GM23338 (cell line): ENCODE measurements around the gene ISY1. TPM values are rescaled to one million over a fixed set of nuclear protein-coding genes. Genes with fewer than 3 reads are reported as not detected.
A peak's percentile ranks its signal among the peaks of the same experiment; 100 is the strongest.

Experiments
- ATAC-seq: fragments of 200-7000 bp; cut with Tn5 transposase; 3 replicates; pipeline ENCODE4 v1.9.1; 2020
- DNase-seq: peaks from one replicate; pipeline ENCODE4 v3.0.0-alpha.2; 2015; ENCODE audit warnings: low spot score
- H2AFZ ChIP-seq: fragments of 200-600 bp; sonication (generic); 2 replicates; pipeline ENCODE4 v1.8.0; 2016; ENCODE audit warnings: antibody characterized with exemption, mild to moderate bottlenecking, moderate library complexity
- H3F3A ChIP-seq: fragments of 200-600 bp; sonication (generic); replicated peaks from 2 replicates; pipeline ENCODE4 v1.8.0; 2017; ENCODE audit warnings: antibody characterized with exemption, mixed run types, low read depth
- H3K27ac ChIP-seq: fragments of 200-600 bp; sonication (generic); 2 replicates; pipeline ENCODE4 v1.6.1; 2016; ENCODE audit warnings: low read depth
- H3K27me3 ChIP-seq: fragments of 200-600 bp; sonication (generic); 2 replicates; pipeline ENCODE4 v1.8.0; 2016; ENCODE audit warnings: mild to moderate bottlenecking, mixed run types, moderate library complexity; ENCODE audit not compliant: insufficient read depth
- H3K36me3 ChIP-seq: fragments of 200-600 bp; sonication (generic); 2 replicates; pipeline ENCODE4 v1.8.0; 2016; ENCODE audit warnings: mild to moderate bottlenecking; ENCODE audit not compliant: insufficient read depth
- H3K4me1 ChIP-seq: fragments of 200-600 bp; sonication (generic); 2 replicates; pipeline ENCODE4 v1.8.0; 2016; ENCODE audit warnings: mild to moderate bottlenecking, moderate library complexity; ENCODE audit not compliant: insufficient read depth
- H3K4me2 ChIP-seq: fragments of 200-600 bp; sonication (generic); 2 replicates; pipeline ENCODE4 v1.7.1; 2017; ENCODE audit warnings: mixed run types
- H3K4me3 ChIP-seq: fragments of 200-600 bp; sonication (generic); 2 replicates; pipeline ENCODE4 v1.6.1; 2016; ENCODE audit warnings: mixed run types
- H3K79me2 ChIP-seq: fragments of 200-600 bp; sonication (generic); replicated peaks from 2 replicates; pipeline ENCODE4 v1.8.0; 2017; ENCODE audit warnings: mild to moderate bottlenecking; ENCODE audit not compliant: insufficient read depth
- H3K9me2 ChIP-seq: fragments of 200-600 bp; sonication (generic); 2 replicates; pipeline ENCODE4 v1.8.0; 2017; ENCODE audit not compliant: insufficient read depth
- H4K20me1 ChIP-seq: fragments of 200-600 bp; sonication (generic); replicated peaks from 2 replicates; pipeline ENCODE4 v1.8.0; 2017; ENCODE audit warnings: mild to moderate bottlenecking; ENCODE audit not compliant: insufficient read depth
- H3K27ac Mint-ChIP-seq: 2 replicates; pipeline ENCODE4 v1.8.0; 2020; ENCODE audit warnings: inconsistent platforms, mild to moderate bottlenecking, moderate library complexity, mixed read lengths
- H3K27me3 Mint-ChIP-seq: 3 replicates; pipeline ENCODE4 v1.8.0; 2022; ENCODE audit warnings: low read depth, mild to moderate bottlenecking, moderate library complexity, mixed read lengths, inconsistent platforms; ENCODE audit not compliant: insufficient read depth, poor library complexity
- H3K36me3 Mint-ChIP-seq: 3 replicates; pipeline ENCODE4 v1.8.0; 2021; ENCODE audit warnings: low read depth, mild to moderate bottlenecking, inconsistent platforms, moderate library complexity, mixed read lengths
- H3K4me1 Mint-ChIP-seq: 3 replicates; pipeline ENCODE4 v1.8.0; 2020; ENCODE audit warnings: mild to moderate bottlenecking, inconsistent platforms, mixed read lengths
- H3K4me3 Mint-ChIP-seq: 3 replicates; pipeline ENCODE4 v1.8.0; 2021; ENCODE audit warnings: moderate library complexity, mild to moderate bottlenecking, inconsistent platforms, mixed read lengths
- H3K9me3 Mint-ChIP-seq: 3 replicates; pipeline ENCODE4 v1.8.0; 2020; ENCODE audit warnings: moderate library complexity, mild to moderate bottlenecking, inconsistent platforms, mixed read lengths
- CREB1 ChIP-seq: fragments of 250-450 bp; sonication (Bioruptor Pico); IDR thresholded peaks from 2 replicates; pipeline ENCODE4 v1.5.0; 2020; ENCODE audit warnings: low read depth, mild to moderate bottlenecking, moderate library complexity
- EZH2 ChIP-seq: fragments of 200-600 bp; sonication (generic); IDR thresholded peaks from one replicate; pipeline ENCODE4 v1.8.0; 2017; ENCODE audit warnings: antibody characterized with exemption, mild to moderate bottlenecking, low read depth; ENCODE audit not compliant: unreplicated experiment
- EZH2phosphoT487 ChIP-seq: fragments of 200-600 bp; sonication (generic); IDR thresholded peaks from one replicate; pipeline ENCODE4 v1.8.1; 2018; ENCODE audit warnings: antibody characterized with exemption; ENCODE audit not compliant: unreplicated experiment
- JUNB ChIP-seq: IDR thresholded peaks from one replicate; pipeline ENCODE4 v1.6.1; 2016; ENCODE audit warnings: antibody characterized with exemption; ENCODE audit not compliant: unreplicated experiment
- POLR2AphosphoS5 ChIP-seq: IDR thresholded peaks from 2 replicates; pipeline ENCODE4 v1.6.1; 2016; ENCODE audit warnings: antibody characterized with exemption, low read depth
- STAT1 ChIP-seq: IDR thresholded peaks from one replicate; pipeline ENCODE4 v1.6.1; 2016; ENCODE audit warnings: antibody characterized with exemption; ENCODE audit not compliant: unreplicated experiment
- ZNF114 ChIP-seq: fragments of 250-450 bp; sonication (Bioruptor Pico); IDR thresholded peaks from 2 replicates; pipeline ENCODE4 v1.5.0; 2020; ENCODE audit warnings: mild to moderate bottlenecking, moderate library complexity
- polyA plus RNA-seq: library from polyadenylated mRNA; unstranded; fragments of >200 nt; fragmentation: Nextera tagmentation; extraction: Ambion mirVana; gene quantifications from 2 replicates; pipeline ENCODE4 v1.2.1, GENCODE V29; 2016
- total RNA-seq: library from RNA; depleted of rRNA; stranded (reverse); fragments of >200 nt; shearing (Covaris generic); gene quantifications from 2 replicates; pipeline ENCODE4 v1.2.3, GENCODE V29; 2014
- TF ChIP-seq, protein P1 (sequence below), 2 experiments: fragments of 200-600 bp in 1 of 2; sonication (generic) in 1 of 2; conservative IDR thresholded peaks; 2 replicates each; pipeline versions ENCODE4 v1.5.1 to v1.6.1; 2016 to 2017; ENCODE audit warnings: antibody characterized with exemption in 2 of 2, low read depth in 2 of 2, mild to moderate bottlenecking in 2 of 2, moderate library complexity in 1 of 2
- TF ChIP-seq, protein P2 (sequence below): fragments of 250-450 bp; sonication (Bioruptor Pico); IDR thresholded peaks from 2 replicates; pipeline ENCODE4 v1.5.0; 2020; ENCODE audit warnings: mild to moderate bottlenecking, moderate library complexity
- TF ChIP-seq, protein P3 (sequence below): IDR thresholded peaks from 2 replicates; pipeline ENCODE4 v1.6.1; 2016; ENCODE audit warnings: antibody characterized with exemption

Gene ISY1
- total and polyA plus RNA-seq, 2 experiments from 2014 or later, result 11.3 to 23.6 TPM

DNA sequence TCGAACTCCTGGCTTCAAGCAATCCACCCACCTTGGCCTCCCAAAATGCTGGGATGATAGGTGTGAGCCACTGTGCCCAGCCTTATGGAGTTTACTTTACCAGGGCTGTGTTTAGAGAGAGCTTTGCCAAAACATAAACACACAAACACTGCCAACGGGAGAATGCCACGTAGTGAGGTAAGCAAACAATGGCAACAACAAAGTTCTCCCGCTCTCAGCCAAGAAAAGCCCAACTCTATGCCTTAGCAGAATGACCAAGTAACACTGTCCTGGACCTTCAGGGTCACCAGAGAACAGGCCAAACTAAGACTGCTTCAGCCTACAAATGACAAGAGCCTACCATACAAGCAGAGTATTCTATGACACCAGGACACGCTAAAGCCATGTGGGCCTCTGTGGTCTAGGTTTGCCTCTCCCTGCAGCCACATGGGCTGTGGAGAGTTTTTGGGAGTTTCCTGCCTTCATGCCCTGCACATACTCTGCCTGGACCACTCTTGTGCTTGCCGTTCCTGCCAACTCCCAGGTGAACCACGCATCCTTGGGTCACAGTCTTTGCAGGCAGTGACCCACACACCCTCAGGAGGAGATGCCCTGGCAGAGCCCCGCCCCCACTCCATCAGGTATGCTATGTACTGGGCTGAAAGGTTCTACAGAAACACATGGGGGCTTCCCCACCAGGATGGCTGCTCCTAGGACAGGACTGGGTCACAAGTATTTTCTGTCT, 44.4 kb upstream of the ISY1 start:
- no peak overlapping the region for H3K4me3 Mint-ChIP-seq
- TF ChIP-seq, protein P1, sequence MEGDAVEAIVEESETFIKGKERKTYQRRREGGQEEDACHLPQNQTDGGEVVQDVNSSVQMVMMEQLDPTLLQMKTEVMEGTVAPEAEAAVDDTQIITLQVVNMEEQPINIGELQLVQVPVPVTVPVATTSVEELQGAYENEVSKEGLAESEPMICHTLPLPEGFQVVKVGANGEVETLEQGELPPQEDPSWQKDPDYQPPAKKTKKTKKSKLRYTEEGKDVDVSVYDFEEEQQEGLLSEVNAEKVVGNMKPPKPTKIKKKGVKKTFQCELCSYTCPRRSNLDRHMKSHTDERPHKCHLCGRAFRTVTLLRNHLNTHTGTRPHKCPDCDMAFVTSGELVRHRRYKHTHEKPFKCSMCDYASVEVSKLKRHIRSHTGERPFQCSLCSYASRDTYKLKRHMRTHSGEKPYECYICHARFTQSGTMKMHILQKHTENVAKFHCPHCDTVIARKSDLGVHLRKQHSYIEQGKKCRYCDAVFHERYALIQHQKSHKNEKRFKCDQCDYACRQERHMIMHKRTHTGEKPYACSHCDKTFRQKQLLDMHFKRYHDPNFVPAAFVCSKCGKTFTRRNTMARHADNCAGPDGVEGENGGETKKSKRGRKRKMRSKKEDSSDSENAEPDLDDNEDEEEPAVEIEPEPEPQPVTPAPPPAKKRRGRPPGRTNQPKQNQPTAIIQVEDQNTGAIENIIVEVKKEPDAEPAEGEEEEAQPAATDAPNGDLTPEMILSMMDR (conservative IDR thresholded peaks at IDR 0.05; ENCODE audit: low read depth in 2 of 2), result no peak
- no peak for TF ChIP-seq EZH2
- TF ChIP-seq POLR2AphosphoS5, result no peak
- no peak for TF ChIP-seq STAT1
- TF ChIP-seq JUNB, result no peak
- TF ChIP-seq CREB1, result no peak
- no peak for TF ChIP-seq EZH2phosphoT487
- TF ChIP-seq ZNF114 (CRISPR knock-in tag), result no peak
- TF ChIP-seq, protein P2, sequence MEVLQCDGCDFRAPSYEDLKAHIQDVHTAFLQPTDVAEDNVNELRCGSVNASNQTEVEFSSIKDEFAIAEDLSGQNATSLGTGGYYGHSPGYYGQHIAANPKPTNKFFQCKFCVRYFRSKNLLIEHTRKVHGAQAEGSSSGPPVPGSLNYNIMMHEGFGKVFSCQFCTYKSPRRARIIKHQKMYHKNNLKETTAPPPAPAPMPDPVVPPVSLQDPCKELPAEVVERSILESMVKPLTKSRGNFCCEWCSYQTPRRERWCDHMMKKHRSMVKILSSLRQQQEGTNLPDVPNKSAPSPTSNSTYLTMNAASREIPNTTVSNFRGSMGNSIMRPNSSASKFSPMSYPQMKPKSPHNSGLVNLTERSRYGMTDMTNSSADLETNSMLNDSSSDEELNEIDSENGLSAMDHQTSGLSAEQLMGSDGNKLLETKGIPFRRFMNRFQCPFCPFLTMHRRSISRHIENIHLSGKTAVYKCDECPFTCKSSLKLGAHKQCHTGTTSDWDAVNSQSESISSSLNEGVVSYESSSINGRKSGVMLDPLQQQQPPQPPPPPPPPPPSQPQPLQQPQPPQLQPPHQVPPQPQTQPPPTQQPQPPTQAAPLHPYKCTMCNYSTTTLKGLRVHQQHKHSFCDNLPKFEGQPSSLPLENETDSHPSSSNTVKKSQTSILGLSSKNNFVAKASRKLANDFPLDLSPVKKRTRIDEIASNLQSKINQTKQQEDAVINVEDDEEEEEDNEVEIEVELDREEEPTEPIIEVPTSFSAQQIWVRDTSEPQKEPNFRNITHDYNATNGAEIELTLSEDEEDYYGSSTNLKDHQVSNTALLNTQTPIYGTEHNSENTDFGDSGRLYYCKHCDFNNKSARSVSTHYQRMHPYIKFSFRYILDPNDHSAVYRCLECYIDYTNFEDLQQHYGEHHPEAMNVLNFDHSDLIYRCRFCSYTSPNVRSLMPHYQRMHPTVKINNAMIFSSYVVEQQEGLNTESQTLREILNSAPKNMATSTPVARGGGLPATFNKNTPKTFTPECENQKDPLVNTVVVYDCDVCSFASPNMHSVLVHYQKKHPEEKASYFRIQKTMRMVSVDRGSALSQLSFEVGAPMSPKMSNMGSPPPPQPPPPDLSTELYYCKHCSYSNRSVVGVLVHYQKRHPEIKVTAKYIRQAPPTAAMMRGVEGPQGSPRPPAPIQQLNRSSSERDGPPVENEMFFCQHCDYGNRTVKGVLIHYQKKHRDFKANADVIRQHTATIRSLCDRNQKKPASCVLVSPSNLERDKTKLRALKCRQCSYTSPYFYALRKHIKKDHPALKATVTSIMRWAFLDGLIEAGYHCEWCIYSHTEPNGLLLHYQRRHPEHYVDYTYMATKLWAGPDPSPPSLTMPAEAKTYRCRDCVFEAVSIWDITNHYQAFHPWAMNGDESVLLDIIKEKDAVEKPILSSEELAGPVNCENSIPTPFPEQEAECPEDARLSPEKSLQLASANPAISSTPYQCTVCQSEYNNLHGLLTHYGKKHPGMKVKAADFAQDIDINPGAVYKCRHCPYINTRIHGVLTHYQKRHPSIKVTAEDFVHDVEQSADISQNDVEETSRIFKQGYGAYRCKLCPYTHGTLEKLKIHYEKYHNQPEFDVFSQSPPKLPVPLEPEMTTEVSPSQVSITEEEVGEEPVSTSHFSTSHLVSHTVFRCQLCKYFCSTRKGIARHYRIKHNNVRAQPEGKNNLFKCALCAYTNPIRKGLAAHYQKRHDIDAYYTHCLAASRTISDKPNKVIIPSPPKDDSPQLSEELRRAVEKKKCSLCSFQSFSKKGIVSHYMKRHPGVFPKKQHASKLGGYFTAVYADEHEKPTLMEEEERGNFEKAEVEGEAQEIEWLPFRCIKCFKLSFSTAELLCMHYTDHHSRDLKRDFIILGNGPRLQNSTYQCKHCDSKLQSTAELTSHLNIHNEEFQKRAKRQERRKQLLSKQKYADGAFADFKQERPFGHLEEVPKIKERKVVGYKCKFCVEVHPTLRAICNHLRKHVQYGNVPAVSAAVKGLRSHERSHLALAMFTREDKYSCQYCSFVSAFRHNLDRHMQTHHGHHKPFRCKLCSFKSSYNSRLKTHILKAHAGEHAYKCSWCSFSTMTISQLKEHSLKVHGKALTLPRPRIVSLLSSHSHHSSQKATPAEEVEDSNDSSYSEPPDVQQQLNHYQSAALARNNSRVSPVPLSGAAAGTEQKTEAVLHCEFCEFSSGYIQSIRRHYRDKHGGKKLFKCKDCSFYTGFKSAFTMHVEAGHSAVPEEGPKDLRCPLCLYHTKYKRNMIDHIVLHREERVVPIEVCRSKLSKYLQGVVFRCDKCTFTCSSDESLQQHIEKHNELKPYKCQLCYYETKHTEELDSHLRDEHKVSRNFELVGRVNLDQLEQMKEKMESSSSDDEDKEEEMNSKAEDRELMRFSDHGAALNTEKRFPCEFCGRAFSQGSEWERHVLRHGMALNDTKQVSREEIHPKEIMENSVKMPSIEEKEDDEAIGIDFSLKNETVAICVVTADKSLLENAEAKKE (CRISPR knock-in tag), result no peak
- TF ChIP-seq, protein P3, sequence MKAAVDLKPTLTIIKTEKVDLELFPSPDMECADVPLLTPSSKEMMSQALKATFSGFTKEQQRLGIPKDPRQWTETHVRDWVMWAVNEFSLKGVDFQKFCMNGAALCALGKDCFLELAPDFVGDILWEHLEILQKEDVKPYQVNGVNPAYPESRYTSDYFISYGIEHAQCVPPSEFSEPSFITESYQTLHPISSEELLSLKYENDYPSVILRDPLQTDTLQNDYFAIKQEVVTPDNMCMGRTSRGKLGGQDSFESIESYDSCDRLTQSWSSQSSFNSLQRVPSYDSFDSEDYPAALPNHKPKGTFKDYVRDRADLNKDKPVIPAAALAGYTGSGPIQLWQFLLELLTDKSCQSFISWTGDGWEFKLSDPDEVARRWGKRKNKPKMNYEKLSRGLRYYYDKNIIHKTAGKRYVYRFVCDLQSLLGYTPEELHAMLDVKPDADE, result no peak
- H3K36me3 ChIP-seq, result no peaks in the 10 kb centered on the region
- ATAC-seq, result peak; percentile 81
- H3K4me2 ChIP-seq, result no peak overlapping the region
- H3K27ac ChIP-seq, result no peak overlapping the region
- DNase-seq, result peak; percentile 28
- no peaks in the 10 kb centered on the region for H3F3A ChIP-seq
- no peak overlapping the region for H3K4me3 ChIP-seq
- no peaks in the 10 kb centered on the region for H3K9me2 ChIP-seq
- no peak overlapping the region for H3K27ac Mint-ChIP-seq
- no peaks in the 10 kb centered on the region for H3K36me3 Mint-ChIP-seq
- peak overlapping the region; percentile 38; the same call in 1 of the 2 replicates for H2AFZ ChIP-seq
- H3K9me3 Mint-ChIP-seq, result no peaks in the 10 kb centered on the region
- H3K79me2 ChIP-seq, result no peaks in the 10 kb centered on the region
- no peaks in the 10 kb centered on the region for H3K27me3 ChIP-seq
- H3K27me3 Mint-ChIP-seq, result no peaks in the 10 kb centered on the region
- H3K4me1 Mint-ChIP-seq, result no peaks in the 10 kb centered on the region
- no peaks in the 10 kb centered on the region for H3K4me1 ChIP-seq
- no peaks in the 10 kb centered on the region for H4K20me1 ChIP-seq
